Choroid plexus epithelial cell (primary cell): ENCODE data around the gene CDON.

Source experiments
- DNase-seq: peaks from one replicate; pipeline ENCODE4 v3.0.0-alpha.2; 2010; ENCODE audit warnings: low read depth
- H3K4me3 ChIP-seq: 2 replicates; pipeline ENCODE4 v1.5.1; 2011; ENCODE audit warnings: low read depth, mild to moderate bottlenecking, control low read depth, low read length, moderate library complexity
- TF ChIP-seq, protein P1 (sequence below): conservative IDR thresholded peaks from 2 replicates; pipeline ENCODE4 v1.5.1; 2011; ENCODE audit warnings: low read depth, mild to moderate bottlenecking, control low read depth, inconsistent platforms, low read length, moderate library complexity

Gene CDON

DNA sequence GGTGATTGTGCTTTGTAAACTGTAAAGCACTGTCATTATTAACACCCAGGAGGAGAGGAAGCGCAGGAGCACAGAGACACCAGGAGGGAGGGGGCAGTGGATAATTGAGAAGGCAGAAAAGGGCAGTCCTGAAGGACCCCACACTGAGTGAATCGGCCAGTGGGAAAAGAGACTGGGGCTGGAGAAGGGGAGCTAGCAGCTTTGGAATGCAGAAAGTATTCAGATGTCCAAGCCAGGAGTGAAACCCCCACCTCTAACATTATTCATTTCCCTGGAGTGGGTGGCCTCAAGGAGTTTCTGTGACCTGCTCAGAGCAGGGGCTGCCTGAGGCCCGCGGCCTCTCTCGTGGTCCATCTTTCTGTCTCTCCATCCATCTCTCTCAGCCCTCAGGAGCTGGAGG, 38.0 kb upstream of the CDON start:
- TF ChIP-seq, protein P1, sequence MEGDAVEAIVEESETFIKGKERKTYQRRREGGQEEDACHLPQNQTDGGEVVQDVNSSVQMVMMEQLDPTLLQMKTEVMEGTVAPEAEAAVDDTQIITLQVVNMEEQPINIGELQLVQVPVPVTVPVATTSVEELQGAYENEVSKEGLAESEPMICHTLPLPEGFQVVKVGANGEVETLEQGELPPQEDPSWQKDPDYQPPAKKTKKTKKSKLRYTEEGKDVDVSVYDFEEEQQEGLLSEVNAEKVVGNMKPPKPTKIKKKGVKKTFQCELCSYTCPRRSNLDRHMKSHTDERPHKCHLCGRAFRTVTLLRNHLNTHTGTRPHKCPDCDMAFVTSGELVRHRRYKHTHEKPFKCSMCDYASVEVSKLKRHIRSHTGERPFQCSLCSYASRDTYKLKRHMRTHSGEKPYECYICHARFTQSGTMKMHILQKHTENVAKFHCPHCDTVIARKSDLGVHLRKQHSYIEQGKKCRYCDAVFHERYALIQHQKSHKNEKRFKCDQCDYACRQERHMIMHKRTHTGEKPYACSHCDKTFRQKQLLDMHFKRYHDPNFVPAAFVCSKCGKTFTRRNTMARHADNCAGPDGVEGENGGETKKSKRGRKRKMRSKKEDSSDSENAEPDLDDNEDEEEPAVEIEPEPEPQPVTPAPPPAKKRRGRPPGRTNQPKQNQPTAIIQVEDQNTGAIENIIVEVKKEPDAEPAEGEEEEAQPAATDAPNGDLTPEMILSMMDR, result no peak
- DNase-seq, result no peak
- no peak overlapping the region for H3K4me3 ChIP-seq

DNA sequence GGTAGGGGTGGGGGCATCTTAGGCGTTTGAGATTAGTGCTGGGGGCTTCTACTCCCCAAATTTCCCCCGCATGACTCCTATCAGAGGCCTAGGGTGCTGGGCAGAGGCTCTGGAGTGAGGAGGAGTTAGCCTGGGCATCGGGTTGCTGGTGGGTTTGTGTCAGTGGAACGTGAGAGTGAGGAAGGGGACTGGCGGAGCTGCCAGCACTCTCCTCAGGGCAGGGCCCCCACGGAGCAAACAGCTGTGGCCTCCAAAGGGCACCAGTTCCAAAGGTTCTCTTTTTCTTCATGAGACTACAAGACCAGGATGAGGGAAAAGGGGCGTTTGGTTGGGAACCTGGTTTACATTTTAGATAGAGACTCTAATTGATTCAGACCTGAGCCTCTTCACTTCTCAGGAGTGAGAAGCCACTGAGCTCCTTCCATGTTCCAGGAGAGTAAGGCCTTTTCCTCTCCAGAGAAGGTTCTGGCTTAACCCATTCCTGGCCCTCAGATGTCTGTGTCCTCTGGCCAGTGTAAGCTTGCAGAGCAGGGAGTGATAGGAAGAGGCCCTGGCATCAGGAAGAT, 35.6 kb upstream of the CDON start:
- H3K4me3 ChIP-seq, result no peak overlapping the region
- DNase-seq, result no peak
- TF ChIP-seq, protein P1, result no peak

GRCh38 chr11:126095745-126096144, 33.1 kb upstream of the CDON start:
- TF ChIP-seq, protein P1, result no peak
- no peak overlapping the region for H3K4me3 ChIP-seq
- no peak for DNase-seq

DNA sequence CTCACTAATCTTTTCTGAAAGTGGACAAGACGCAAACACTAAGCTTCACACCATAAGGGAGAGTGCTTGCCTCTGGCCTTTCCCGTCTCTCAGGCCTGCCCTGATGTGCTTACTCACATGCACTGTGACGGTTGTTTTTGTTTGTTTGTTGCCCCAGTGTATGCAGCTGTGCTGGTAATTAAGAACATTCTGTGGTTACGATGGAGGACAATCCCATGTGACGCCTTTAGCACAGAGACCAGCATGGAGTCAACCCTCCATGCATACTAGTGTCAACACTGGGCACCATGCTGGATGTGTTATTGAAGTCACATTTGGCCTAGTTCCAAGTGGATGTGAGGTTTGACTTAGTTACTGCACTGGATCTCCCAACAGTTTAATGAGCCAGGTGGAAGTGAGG, 27.8 kb upstream of the CDON start:
- TF ChIP-seq, protein P1, result no peak
- no peak overlapping the region for H3K4me3 ChIP-seq
- no peak for DNase-seq

DNA sequence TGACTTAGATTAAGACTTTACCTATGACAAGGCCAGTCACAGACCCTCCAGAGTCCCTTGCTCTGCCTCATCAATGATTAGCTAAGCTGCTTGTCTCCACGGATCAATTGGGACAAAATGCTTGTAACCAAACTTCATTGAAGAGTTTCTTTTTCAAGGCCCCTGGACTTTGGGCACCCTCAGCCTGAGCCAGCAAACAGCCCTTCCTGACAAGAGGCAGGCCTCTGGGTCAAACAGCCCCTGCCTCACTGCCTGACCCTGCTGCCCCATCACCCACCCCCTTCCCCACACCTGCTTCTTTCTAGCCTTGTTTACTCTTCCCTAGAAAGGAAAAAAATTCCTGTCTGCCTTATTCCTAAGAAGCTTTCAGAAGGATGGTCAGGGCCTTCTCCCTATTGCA, 26.3 kb upstream of the CDON start:
- TF ChIP-seq, protein P1, result no peak
- H3K4me3 ChIP-seq, result no peak overlapping the region
- no peak for DNase-seq

DNA sequence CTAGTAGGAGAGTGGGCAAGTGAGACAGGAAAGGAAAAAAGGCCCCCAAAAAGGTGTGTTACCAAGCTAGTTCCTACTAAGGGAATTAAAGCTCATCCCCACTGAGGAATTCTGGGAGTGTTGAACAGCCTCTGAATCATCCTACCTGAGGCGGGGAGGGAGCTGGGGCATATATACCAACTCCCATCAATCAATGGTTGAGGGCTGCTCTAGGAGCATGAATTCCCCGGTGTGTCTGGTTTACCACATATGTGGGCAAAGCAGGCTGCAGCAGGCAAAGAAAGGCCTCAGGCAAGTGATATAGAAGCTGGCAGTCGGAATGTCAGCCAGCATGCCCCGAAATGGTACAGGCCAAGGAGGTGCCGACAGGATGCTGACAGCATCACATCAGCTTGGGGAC, 23.6 kb upstream of the CDON start:
- DNase-seq, result no peak
- H3K4me3 ChIP-seq, result no peak overlapping the region
- TF ChIP-seq, protein P1, result no peak

- no peak for DNase-seq
- no peak overlapping the region for H3K4me3 ChIP-seq
- TF ChIP-seq, protein P1, result no peak
Observed at GRCh38 chr11:126084608-126084912, 21.9 kb upstream of the CDON start.
